Parathyroid adenoma (tissue), 2 donors: ENCODE measurements around the gene SDF4.

Experiments
- H2AFZ ChIP-seq: fragments of 300-600 bp; sonication (generic); one replicate; pipeline ENCODE4 v1.7.0; 2017; ENCODE audit warnings: antibody characterized with exemption, mild to moderate bottlenecking
- H3K27ac ChIP-seq: fragments of 300-600 bp; sonication (generic); one replicate; pipeline ENCODE4 v1.7.0; 2017
- H3K27me3 ChIP-seq: fragments of 300-600 bp; sonication (generic); one replicate; pipeline ENCODE4 v1.7.0; 2017; ENCODE audit warnings: low read length; ENCODE audit not compliant: control insufficient read depth, insufficient read depth
- H3K36me3 ChIP-seq: fragments of 300-600 bp; sonication (generic); one replicate; pipeline ENCODE4 v1.7.0; 2017; ENCODE audit warnings: low read length; ENCODE audit not compliant: control insufficient read depth, insufficient read depth
- H3K4me1 ChIP-seq: fragments of 300-600 bp; sonication (generic); one replicate; pipeline ENCODE4 v1.7.0; 2017; ENCODE audit warnings: control low read depth
- H3K4me2 ChIP-seq: fragments of 300-600 bp; sonication (generic); one replicate; pipeline ENCODE4 v1.7.0; 2017; ENCODE audit warnings: low read length
- H3K4me3 ChIP-seq: fragments of 300-600 bp; sonication (generic); one replicate; pipeline ENCODE4 v1.7.0; 2017; ENCODE audit warnings: low read depth, low read length
- H3K79me2 ChIP-seq: fragments of 300-600 bp; sonication (generic); one replicate; pipeline ENCODE4 v1.7.0; 2017; ENCODE audit warnings: control low read depth
- H3K9ac ChIP-seq: fragments of 300-600 bp; sonication (generic); one replicate; pipeline ENCODE4 v1.7.0; 2017; ENCODE audit warnings: mild to moderate bottlenecking
- H3K9me3 ChIP-seq: fragments of 300-600 bp; sonication (generic); one replicate; pipeline ENCODE4 v1.7.0; 2017; ENCODE audit warnings: low read length; ENCODE audit not compliant: control insufficient read depth
- TF ChIP-seq, protein P1 (sequence below): fragments of 300-600 bp; sonication (generic); IDR thresholded peaks from one replicate; pipeline ENCODE4 v1.7.0; 2017; ENCODE audit warnings: antibody characterized with exemption, mild to moderate bottlenecking
- donor health status: primary hyperparathyroidism.

SDF4 gene

DNA sequence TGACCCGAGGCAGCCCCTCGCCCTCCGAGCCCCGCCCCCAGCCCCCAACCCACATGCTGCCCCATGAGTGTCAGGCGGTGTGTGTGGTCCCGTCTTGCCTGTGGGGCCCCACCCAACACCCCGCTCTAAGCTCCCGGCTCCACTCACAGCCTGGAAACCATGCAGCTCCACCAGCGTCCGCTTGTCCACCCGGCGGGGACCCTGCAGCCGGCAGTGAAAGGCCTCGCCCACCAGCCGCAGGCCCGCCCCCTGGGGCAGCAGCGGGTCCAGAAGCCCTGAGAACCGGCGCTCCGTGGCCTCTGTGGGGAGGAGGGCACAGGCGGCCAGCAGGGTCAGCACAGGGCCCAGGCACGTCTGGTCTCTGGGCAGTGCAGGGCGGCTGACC is 12.0 kb upstream of the SDF4 start:
- Histone ChIP-seq H3K36me3 (no peaks in the 10 kb centered on the region), H3K9ac (no peak overlapping the region), H2AFZ (no peak overlapping the region), H3K9me3 (no peaks in the 10 kb centered on the region), H3K27ac (no peak overlapping the region), H3K27me3 (no peaks in the 10 kb centered on the region), H3K4me2 (no peak overlapping the region), H3K79me2 (no peaks in the 10 kb centered on the region), H3K4me1 (no peaks in the 10 kb centered on the region), H3K4me3 (no peak overlapping the region)
- TF ChIP-seq, protein P1, sequence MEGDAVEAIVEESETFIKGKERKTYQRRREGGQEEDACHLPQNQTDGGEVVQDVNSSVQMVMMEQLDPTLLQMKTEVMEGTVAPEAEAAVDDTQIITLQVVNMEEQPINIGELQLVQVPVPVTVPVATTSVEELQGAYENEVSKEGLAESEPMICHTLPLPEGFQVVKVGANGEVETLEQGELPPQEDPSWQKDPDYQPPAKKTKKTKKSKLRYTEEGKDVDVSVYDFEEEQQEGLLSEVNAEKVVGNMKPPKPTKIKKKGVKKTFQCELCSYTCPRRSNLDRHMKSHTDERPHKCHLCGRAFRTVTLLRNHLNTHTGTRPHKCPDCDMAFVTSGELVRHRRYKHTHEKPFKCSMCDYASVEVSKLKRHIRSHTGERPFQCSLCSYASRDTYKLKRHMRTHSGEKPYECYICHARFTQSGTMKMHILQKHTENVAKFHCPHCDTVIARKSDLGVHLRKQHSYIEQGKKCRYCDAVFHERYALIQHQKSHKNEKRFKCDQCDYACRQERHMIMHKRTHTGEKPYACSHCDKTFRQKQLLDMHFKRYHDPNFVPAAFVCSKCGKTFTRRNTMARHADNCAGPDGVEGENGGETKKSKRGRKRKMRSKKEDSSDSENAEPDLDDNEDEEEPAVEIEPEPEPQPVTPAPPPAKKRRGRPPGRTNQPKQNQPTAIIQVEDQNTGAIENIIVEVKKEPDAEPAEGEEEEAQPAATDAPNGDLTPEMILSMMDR, result no peak

GRCh38 chr1:1243266-1243660 is 11.5 kb upstream of the SDF4 start:
- Histone ChIP-seq H3K79me2 (no peaks in the 10 kb centered on the region), H3K4me2 (no peak overlapping the region), H3K9ac (no peak overlapping the region), H3K27ac (no peak overlapping the region), H3K4me3 (no peak overlapping the region), H3K27me3 (no peaks in the 10 kb centered on the region), H2AFZ (no peak overlapping the region), H3K9me3 (no peaks in the 10 kb centered on the region), H3K36me3 (no peaks in the 10 kb centered on the region), H3K4me1 (no peaks in the 10 kb centered on the region)
- TF ChIP-seq, protein P1, result no peak

- H3K4me2 ChIP-seq, result no peak overlapping the region
- H2AFZ ChIP-seq, result no peak overlapping the region
- H3K4me3 ChIP-seq, result no peak overlapping the region
- TF ChIP-seq, protein P1, result no peak
- no peaks in the 10 kb centered on the region for H3K4me1 ChIP-seq
- no peak overlapping the region for H3K27ac ChIP-seq
- no peak overlapping the region for H3K9ac ChIP-seq
- H3K36me3 ChIP-seq, result no peaks in the 10 kb centered on the region
- no peaks in the 10 kb centered on the region for H3K27me3 ChIP-seq
- H3K79me2 ChIP-seq, result no peaks in the 10 kb centered on the region
- no peaks in the 10 kb centered on the region for H3K9me3 ChIP-seq
Observed at GRCh38 chr1:1242461-1243265, 10.9 kb upstream of the SDF4 start.

DNA sequence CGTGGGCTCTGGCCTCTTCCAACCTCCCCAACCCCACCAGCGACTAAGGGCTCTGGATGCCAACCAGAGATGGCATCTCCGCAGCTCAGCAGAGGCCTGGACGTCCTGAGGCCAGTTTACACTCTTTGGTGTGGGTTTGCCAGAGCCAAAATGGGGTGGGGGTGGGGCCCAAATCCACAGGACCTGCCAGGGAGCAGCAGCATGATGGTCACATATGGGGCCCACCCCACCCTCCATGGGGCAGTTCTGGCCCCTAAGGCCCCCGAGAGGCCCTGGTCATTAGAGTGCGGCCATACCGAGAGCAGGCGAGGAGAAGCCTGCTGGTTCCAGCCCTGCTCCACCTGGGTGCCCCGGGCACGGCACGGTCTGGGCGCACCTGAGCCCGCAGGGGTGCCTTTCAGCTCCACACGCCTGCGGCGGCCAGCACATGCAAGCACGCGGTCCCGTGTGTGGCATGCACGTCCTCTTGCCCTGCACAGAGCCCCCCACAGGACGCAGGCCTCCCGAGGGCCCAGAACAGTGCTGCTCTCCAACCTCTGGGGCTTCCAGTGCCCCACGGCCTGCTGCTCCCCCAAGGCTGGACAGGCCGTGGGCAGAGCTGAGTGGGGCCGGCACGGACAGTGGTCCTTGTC is 9.9 kb upstream of the SDF4 start:
- Histone ChIP-seq H3K4me2 (no peak overlapping the region), H3K4me1 (no peaks in the 10 kb centered on the region), H2AFZ (no peak overlapping the region), H3K36me3 (no peaks in the 10 kb centered on the region), H3K27me3 (no peaks in the 10 kb centered on the region), H3K79me2 (no peaks in the 10 kb centered on the region), H3K27ac (no peak overlapping the region), H3K4me3 (no peak overlapping the region), H3K9me3 (no peaks in the 10 kb centered on the region), H3K9ac (no peak overlapping the region)
- TF ChIP-seq, protein P1, result no peak
